K562 (cell line): ENCODE results near the gene WDR1. TPM values are rescaled to one million over a fixed set of nuclear protein-coding genes. Genes with fewer than 3 reads are reported as not detected.

Experiments used
- ARID1B ChIP-seq: fragments of 450-650 bp; IDR thresholded peaks from 2 replicates; pipeline ENCODE4 v1.6.1; 2016; ENCODE audit warnings: antibody characterized with exemption, mild to moderate bottlenecking, inconsistent platforms
- CHD4 ChIP-seq: fragments of 200-600 bp; sonication (generic); IDR thresholded peaks from 3 replicates; pipeline ENCODE4 v1.6.1; 2012; ENCODE audit warnings: low read depth, mild to moderate bottlenecking, mixed read lengths, low read length, inconsistent platforms; ENCODE audit not compliant: insufficient read depth, insufficient replicate concordance, poor library complexity, severe bottlenecking
- FOS ChIP-seq: IDR thresholded peaks from 3 replicates; pipeline ENCODE4 v1.6.1; 2011; ENCODE audit not compliant: insufficient read length; ENCODE audit errors: extremely low read depth
- JUN ChIP-seq, 2 experiments: sonication (generic) in 1 of 2; formaldehyde crosslinking in 1 of 2; IDR thresholded peaks; 2 replicates each; pipeline versions ENCODE4 v1.6.1 to v1.8.0; 2012 to 2022; ENCODE audit warnings: borderline replicate concordance in 2 of 2, mild to moderate bottlenecking in 2 of 2, improper control_type of control experiment in 1 of 2, low read depth in 1 of 2, low read length in 1 of 2, missing genetic modification reagents in 1 of 2
- KDM5B ChIP-seq: fragments of 200-600 bp; sonication (generic); IDR thresholded peaks from 2 replicates; pipeline ENCODE4 v1.6.1; 2012; ENCODE audit warnings: low read depth, mild to moderate bottlenecking, moderate library complexity, low read length, control low read depth, inconsistent platforms; ENCODE audit not compliant: insufficient replicate concordance
- KLF6 ChIP-seq: fragments of 250-450 bp; sonication (Bioruptor Pico); IDR thresholded peaks from 2 replicates; pipeline ENCODE4 v1.4.0; 2020; ENCODE audit warnings: mild to moderate bottlenecking, moderate library complexity, borderline replicate concordance
- L3MBTL2 ChIP-seq: fragments of 450-650 bp; IDR thresholded peaks from 2 replicates; pipeline ENCODE4 v1.6.1; 2016; ENCODE audit warnings: mild to moderate bottlenecking, moderate library complexity
- MAFK ChIP-seq: IDR thresholded peaks from 2 replicates; pipeline ENCODE4 v1.6.1; 2011; ENCODE audit warnings: low read length, improper control_type of control experiment
- MTA1 ChIP-seq: fragments of 450-650 bp; IDR thresholded peaks from 2 replicates; pipeline ENCODE4 v1.6.1; 2017; ENCODE audit warnings: borderline replicate concordance
- NCOA1 ChIP-seq: fragments of 450-650 bp; IDR thresholded peaks from 2 replicates; pipeline ENCODE4 v1.6.1; 2016; ENCODE audit warnings: low read depth
- NFIC ChIP-seq: fragments of 450-650 bp; IDR thresholded peaks from 2 replicates; pipeline ENCODE4 v1.6.1; 2017; ENCODE audit warnings: mild to moderate bottlenecking, inconsistent platforms
- POLR2B ChIP-seq: fragments of 450-650 bp; IDR thresholded peaks from 2 replicates; pipeline ENCODE4 v1.6.1; 2018; ENCODE audit warnings: low read depth; ENCODE audit not compliant: partially characterized antibody
- SMAD3 ChIP-seq: fragments of 450-650 bp; formaldehyde crosslinking; conservative IDR thresholded peaks from 2 replicates; pipeline ENCODE4 v1.4.0; 2020; ENCODE audit warnings: mild to moderate bottlenecking
- SMAD4 ChIP-seq: fragments of 250-450 bp; sonication (Bioruptor Pico); conservative IDR thresholded peaks from 2 replicates; pipeline ENCODE4 v1.8.0; 2021; ENCODE audit warnings: inconsistent platforms, mild to moderate bottlenecking, moderate library complexity
- TAF7 ChIP-seq: fragments of 450-650 bp; IDR thresholded peaks from 2 replicates; pipeline ENCODE4 v1.6.1; 2016; ENCODE audit warnings: missing genetic modification characterization, missing compliant biosample characterization
- TCF7 ChIP-seq: sonication (generic); IDR thresholded peaks from 2 replicates; pipeline ENCODE4 v1.6.1; 2016; ENCODE audit warnings: antibody characterized with exemption, borderline replicate concordance
- ZFP30 ChIP-seq: fragments of 250-450 bp; sonication (Bioruptor Pico); IDR thresholded peaks from 2 replicates; pipeline ENCODE4 v1.8.0; 2022; ENCODE audit warnings: moderate library complexity, mild to moderate bottlenecking, inconsistent platforms, borderline replicate concordance
- polyA plus RNA-seq, 8 experiments: library from polyadenylated mRNA; depleted of rRNA in 4 of 8; stranded (reverse) in 5 of 8; unstranded in 3 of 8; fragments of >200 nt; fragmentation: Nextera tagmentation in 2 of 8; fragmentation: Illumina TruSeq in 1 of 8; extraction: Ambion mirVana in 2 of 8; extraction: Trizol in 1 of 8; gene quantifications; 2 replicates each; pipeline versions ENCODE4 v1.2.1 to v1.2.3, GENCODE V29; 2011 to 2014; ENCODE audit warnings: inconsistent platforms in 1 of 8, missing spikeins in 1 of 8
- total RNA-seq, 7 experiments: library from RNA; depleted of rRNA in 6 of 7; stranded (reverse); fragments of >200 nt in 6 of 7; fragmentation: Illumina TruSeq in 2 of 7; extraction: Trizol in 2 of 7; gene quantifications; 2 replicates each; pipeline versions ENCODE4 v1.2.1 to v1.2.3, GENCODE V29; 2011 to 2021; ENCODE audit warnings: low replicate concordance in 1 of 7
- TF ChIP-seq, protein P1 (sequence below): sonication (generic); formaldehyde crosslinking; IDR thresholded peaks from 2 replicates; pipeline ENCODE4 v1.8.0; 2022; ENCODE audit warnings: missing genetic modification reagents, mild to moderate bottlenecking, moderate library complexity, borderline replicate concordance
- TF ChIP-seq, protein P2 (sequence below): sonication (generic); formaldehyde crosslinking; IDR thresholded peaks from 2 replicates; pipeline ENCODE4 v1.9.0; 2022; ENCODE audit warnings: mild to moderate bottlenecking, missing genetic modification reagents
- TF ChIP-seq, protein P3 (sequence below), 3 experiments: fragments of 200-800 bp in 1 of 3; sonication (Bioruptor generic) in 1 of 3; sonication (generic) in 1 of 3; formaldehyde crosslinking in 1 of 3; IDR thresholded peaks; 2 replicates each; pipeline versions ENCODE4 v1.6.1 to v1.8.0; 2016 to 2022; ENCODE audit warnings: mild to moderate bottlenecking in 2 of 3, missing compliant biosample characterization in 2 of 3, missing genetic modification characterization in 2 of 3, missing genetic modification reagents in 1 of 3
- TF ChIP-seq, protein P4 (sequence below): sonication (generic); formaldehyde crosslinking; IDR thresholded peaks from 2 replicates; pipeline ENCODE4 v1.9.0; 2022; ENCODE audit warnings: mild to moderate bottlenecking, missing genetic modification reagents
- TF ChIP-seq, protein P5 (sequence below): fragments of 450-650 bp; IDR thresholded peaks from 2 replicates; pipeline ENCODE4 v1.6.1; 2016; ENCODE audit warnings: missing biosample characterization, missing genetic modification characterization

WDR1 gene
- total and polyA plus RNA-seq, 9 of the 15 experiments (the other 6 are each of a cell fraction or from before 2014, with no cell fraction given) = 16.1 to 213 (median 125) TPM

DNA sequence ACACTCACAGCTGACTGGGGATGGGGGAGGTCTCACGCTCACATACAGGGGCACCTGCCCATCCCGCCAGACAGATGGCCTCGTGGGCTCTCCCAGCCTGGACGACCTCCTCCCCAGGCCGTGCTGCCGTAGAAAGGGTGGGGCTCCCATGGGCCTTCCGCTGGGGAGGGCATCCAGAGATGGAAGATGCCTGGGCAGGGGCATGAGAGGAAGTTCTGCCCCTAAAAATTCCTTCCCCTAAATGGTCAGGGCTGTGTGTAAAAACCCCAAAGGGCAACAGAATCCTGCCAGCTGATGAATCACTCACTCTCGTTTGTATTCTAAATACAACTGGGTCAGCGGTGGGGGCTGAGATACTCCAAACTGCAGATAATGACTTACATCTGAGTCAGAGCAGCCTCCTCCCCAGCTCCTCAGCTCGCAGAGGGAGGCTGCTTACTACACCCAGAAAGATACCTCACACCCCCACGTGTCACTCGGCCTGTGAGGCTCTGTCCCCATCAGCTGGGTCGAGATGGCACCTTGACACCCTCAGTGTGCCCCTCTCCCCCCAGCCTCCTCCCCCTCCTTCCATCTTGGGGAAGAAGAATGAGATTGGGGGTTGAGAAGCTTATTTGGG is 10.1 kb downstream of the WDR1 start (continued):
- peak; percentile 66 for TF ChIP-seq L3MBTL2
- no peak for TF ChIP-seq ZFP30 (CRISPR knock-in tag)
- TF ChIP-seq POLR2B = no peak
- no peak for TF ChIP-seq TCF7
- TF ChIP-seq NFIC = 0 out of 2 replicates have a peak, but pooled peaks have one; percentile 7
- no peak for TF ChIP-seq KLF6 (CRISPR knock-in tag)
- peak; percentile 74; the same call in 1 of the 2 replicates for TF ChIP-seq JUN (IDR thresholded peaks at IDR 0.05; ENCODE audit: borderline replicate concordance, low read depth, low read length)
- TF ChIP-seq JUN (CRISPR knock-in tag; IDR thresholded peaks at IDR 0.05; ENCODE audit: borderline replicate concordance) = no peak
- TF ChIP-seq, protein P1, sequence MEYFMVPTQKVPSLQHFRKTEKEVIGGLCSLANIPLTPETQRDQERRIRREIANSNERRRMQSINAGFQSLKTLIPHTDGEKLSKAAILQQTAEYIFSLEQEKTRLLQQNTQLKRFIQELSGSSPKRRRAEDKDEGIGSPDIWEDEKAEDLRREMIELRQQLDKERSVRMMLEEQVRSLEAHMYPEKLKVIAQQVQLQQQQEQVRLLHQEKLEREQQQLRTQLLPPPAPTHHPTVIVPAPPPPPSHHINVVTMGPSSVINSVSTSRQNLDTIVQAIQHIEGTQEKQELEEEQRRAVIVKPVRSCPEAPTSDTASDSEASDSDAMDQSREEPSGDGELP (CRISPR knock-in tag) = peak; percentile 88
- no peak for TF ChIP-seq SMAD3 (CRISPR knock-in tag)
- TF ChIP-seq KDM5B = no peak
- TF ChIP-seq FOS = peak; percentile 52
- no peak for TF ChIP-seq CHD4
- TF ChIP-seq, protein P2, sequence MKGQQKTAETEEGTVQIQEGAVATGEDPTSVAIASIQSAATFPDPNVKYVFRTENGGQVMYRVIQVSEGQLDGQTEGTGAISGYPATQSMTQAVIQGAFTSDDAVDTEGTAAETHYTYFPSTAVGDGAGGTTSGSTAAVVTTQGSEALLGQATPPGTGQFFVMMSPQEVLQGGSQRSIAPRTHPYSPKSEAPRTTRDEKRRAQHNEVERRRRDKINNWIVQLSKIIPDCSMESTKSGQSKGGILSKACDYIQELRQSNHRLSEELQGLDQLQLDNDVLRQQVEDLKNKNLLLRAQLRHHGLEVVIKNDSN = peak; percentile 72
- TF ChIP-seq, protein P3, sequence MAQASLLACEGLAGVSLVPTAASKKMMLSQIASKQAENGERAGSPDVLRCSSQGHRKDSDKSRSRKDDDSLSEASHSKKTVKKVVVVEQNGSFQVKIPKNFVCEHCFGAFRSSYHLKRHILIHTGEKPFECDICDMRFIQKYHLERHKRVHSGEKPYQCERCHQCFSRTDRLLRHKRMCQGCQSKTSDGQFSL (CRISPR knock-in tag; IDR thresholded peaks at IDR 0.05) = peak; percentile 57; the same call in 1 of the 2 replicates
- TF ChIP-seq, protein P3 (tag; IDR thresholded peaks at IDR 0.05) = no peak
- no peak for TF ChIP-seq MTA1
- TF ChIP-seq NCOA1 = no peak
- no peak for TF ChIP-seq SMAD4 (CRISPR knock-in tag)
- TF ChIP-seq TAF7 (tag) = no peak
- TF ChIP-seq ARID1B = peak; percentile 72
- TF ChIP-seq, protein P4, sequence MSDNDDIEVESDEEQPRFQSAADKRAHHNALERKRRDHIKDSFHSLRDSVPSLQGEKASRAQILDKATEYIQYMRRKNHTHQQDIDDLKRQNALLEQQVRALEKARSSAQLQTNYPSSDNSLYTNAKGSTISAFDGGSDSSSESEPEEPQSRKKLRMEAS (CRISPR knock-in tag) = peak; percentile 49; the same call in 1 of the 2 replicates
- no peak for TF ChIP-seq MAFK
- TF ChIP-seq, protein P5, sequence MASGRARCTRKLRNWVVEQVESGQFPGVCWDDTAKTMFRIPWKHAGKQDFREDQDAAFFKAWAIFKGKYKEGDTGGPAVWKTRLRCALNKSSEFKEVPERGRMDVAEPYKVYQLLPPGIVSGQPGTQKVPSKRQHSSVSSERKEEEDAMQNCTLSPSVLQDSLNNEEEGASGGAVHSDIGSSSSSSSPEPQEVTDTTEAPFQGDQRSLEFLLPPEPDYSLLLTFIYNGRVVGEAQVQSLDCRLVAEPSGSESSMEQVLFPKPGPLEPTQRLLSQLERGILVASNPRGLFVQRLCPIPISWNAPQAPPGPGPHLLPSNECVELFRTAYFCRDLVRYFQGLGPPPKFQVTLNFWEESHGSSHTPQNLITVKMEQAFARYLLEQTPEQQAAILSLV (tag) = no peak
